DND-41 (cell line): ENCODE measurements around the gene MB21D2.

Experiments used
- EZH2 ChIP-seq: IDR thresholded peaks from 3 replicates; pipeline ENCODE4 v1.6.1; 2012; ENCODE audit warnings: borderline replicate concordance, low read depth, mild to moderate bottlenecking, moderate library complexity, low read length, inconsistent platforms; ENCODE audit not compliant: severe bottlenecking
- TF ChIP-seq, protein P1 (sequence below): IDR thresholded peaks from 2 replicates; pipeline ENCODE4 v1.5.1; 2012; ENCODE audit warnings: borderline replicate concordance, low read length, moderate library complexity, mild to moderate bottlenecking; ENCODE audit not compliant: poor library complexity, severe bottlenecking; ENCODE audit errors: extremely low read depth

- no peak for TF ChIP-seq EZH2
- TF ChIP-seq, protein P1, sequence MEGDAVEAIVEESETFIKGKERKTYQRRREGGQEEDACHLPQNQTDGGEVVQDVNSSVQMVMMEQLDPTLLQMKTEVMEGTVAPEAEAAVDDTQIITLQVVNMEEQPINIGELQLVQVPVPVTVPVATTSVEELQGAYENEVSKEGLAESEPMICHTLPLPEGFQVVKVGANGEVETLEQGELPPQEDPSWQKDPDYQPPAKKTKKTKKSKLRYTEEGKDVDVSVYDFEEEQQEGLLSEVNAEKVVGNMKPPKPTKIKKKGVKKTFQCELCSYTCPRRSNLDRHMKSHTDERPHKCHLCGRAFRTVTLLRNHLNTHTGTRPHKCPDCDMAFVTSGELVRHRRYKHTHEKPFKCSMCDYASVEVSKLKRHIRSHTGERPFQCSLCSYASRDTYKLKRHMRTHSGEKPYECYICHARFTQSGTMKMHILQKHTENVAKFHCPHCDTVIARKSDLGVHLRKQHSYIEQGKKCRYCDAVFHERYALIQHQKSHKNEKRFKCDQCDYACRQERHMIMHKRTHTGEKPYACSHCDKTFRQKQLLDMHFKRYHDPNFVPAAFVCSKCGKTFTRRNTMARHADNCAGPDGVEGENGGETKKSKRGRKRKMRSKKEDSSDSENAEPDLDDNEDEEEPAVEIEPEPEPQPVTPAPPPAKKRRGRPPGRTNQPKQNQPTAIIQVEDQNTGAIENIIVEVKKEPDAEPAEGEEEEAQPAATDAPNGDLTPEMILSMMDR = no peak
Measured at GRCh38 chr3:192855434-192855833, 62.2 kb downstream of the MB21D2 start.
